Measurements from ENCODE around the gene TMEM218. TPM values are rescaled to one million over a fixed set of nuclear protein-coding genes. Genes with fewer than 3 reads are reported as not detected.

TMEM218 gene
- total and polyA plus RNA-seq, 3 donors from 2014 or later, result 15.1 to 17.7 (median 17.2) TPM

DNA sequence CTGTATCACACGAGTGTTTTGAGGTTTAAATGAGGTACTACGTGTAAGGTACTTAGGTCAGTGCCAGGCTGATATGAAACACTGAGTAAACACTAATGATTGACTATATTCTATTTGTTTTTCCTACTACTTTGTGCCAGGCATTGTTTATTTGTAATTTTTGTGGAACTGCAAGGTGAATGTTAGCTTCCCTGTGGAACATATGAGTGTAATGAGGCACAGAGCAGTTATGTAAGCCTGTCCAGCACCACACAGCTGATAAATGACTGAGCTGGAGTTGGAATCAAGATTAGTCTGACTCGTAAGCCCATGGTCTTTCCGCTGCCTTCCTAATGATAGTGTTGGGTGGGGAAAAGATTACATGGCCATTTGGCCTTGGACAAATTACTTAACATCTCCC is 42.4 kb downstream of the TMEM218 start:
- Histone ChIP-seq H3K27ac (no peak overlapping the region), H3K4me1 (no peaks in the 10 kb centered on the region), H3K9me3 (no peaks in the 10 kb centered on the region), H3K36me3 (ENCODE audit: low read depth, missing control alignments) (no peaks in the 10 kb centered on the region), H3K4me3 (no peak overlapping the region), H3K27me3 (no peaks in the 10 kb centered on the region)
- DNase-seq, result no peak
- no peak for TF ChIP-seq POLR2A (IDR thresholded peaks at IDR 0.05)
- TF ChIP-seq, protein P1, sequence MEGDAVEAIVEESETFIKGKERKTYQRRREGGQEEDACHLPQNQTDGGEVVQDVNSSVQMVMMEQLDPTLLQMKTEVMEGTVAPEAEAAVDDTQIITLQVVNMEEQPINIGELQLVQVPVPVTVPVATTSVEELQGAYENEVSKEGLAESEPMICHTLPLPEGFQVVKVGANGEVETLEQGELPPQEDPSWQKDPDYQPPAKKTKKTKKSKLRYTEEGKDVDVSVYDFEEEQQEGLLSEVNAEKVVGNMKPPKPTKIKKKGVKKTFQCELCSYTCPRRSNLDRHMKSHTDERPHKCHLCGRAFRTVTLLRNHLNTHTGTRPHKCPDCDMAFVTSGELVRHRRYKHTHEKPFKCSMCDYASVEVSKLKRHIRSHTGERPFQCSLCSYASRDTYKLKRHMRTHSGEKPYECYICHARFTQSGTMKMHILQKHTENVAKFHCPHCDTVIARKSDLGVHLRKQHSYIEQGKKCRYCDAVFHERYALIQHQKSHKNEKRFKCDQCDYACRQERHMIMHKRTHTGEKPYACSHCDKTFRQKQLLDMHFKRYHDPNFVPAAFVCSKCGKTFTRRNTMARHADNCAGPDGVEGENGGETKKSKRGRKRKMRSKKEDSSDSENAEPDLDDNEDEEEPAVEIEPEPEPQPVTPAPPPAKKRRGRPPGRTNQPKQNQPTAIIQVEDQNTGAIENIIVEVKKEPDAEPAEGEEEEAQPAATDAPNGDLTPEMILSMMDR (IDR thresholded peaks at IDR 0.05), result no peak
- intact Hi-C loops (cut with DNase I; ENCODE audit: low total_unique reads), result no loop called here
- 82 to 87% methylated on average over 4 of the region's 4 CpGs for WGBS, 2 donors

DNA sequence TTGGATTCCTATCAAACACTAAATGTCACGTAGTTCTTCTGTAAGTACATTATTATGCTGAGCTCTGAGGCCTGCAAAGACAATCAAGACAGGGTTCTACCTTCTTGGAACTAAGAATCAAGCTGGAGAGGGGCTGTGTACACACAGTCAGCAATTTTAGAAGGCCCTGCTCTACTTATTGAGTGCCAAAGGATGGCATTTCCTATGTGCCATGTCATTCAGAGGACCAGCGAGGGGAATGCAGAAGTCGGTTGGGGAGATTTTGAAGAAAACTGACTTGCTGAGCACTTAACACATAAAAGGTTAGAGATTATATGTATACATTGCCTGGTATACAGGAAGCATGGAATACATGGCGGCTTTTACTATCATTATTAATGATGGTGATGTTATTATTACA is 43.1 kb downstream of the TMEM218 start:
- TF ChIP-seq, protein P1 (IDR thresholded peaks at IDR 0.05), result no peak
- TF ChIP-seq POLR2A (IDR thresholded peaks at IDR 0.05), result no peak
- DNase-seq, result no peak
- Histone ChIP-seq H3K36me3 (ENCODE audit: low read depth, missing control alignments) (no peaks in the 10 kb centered on the region), H3K27ac (no peak overlapping the region), H3K4me3 (no peak overlapping the region), H3K27me3 (no peaks in the 10 kb centered on the region), H3K4me1 (peaks cover 4% of the 10 kb centered on the region), H3K9me3 (no peaks in the 10 kb centered on the region)
- intact Hi-C loops (cut with DNase I; ENCODE audit: low total_unique reads), result no loop called here
- 91 to 94% methylated on average over 4 of the region's 4 CpGs for WGBS, 2 donors

- Histone ChIP-seq H3K4me1 (peaks cover 4% of the 10 kb centered on the region), H3K27me3 (no peaks in the 10 kb centered on the region), H3K9me3 (no peaks in the 10 kb centered on the region), H3K4me3 (no peak overlapping the region), H3K36me3 (ENCODE audit: low read depth, missing control alignments) (no peaks in the 10 kb centered on the region), H3K27ac (no peak overlapping the region)
- no peak for TF ChIP-seq POLR2A (IDR thresholded peaks at IDR 0.05)
- TF ChIP-seq, protein P1 (IDR thresholded peaks at IDR 0.05), result no peak
- WGBS, 2 donors, result 50 to 70% methylated on average over 7 of the region's 7 CpGs
- intact Hi-C loops (cut with DNase I; ENCODE audit: low total_unique reads), result no loop called here
- DNase-seq, result no peak
Measured at GRCh38 chr11:125064070-125064469, 47.4 kb downstream of the TMEM218 start.

DNA sequence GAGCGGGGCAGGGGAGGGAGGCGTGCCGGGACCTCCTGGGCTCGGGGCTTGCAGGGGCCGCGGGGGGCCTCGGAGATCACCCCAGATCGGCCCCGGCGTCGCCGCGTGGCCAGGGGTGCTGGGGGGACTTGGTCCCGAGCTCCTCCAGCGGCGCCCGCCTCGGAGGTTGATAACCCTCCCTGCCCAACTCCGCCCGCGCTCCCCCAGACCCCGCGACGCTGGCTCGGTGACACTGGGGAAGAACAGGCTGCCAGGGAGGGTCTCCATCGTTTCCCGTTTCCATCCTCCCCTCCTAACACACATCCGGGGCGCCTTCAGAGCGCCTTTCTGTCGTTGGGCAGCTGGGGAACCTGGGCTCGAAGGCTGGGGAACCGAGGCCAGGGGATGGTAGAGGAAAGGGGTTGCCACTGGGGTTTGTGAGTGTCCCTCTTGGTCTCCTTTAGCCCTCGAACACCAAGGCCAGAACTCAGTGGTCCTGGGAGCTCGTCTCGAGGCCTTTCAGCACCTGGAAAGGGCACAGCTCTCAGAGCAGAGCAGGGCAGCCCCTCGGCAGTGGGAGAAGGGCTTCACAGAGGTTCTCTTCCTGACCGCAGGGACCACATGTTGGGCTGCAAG is 47.9 kb downstream of the TMEM218 start:
- H3K36me3 ChIP-seq (ENCODE audit: low read depth, missing control alignments), result no peaks in the 10 kb centered on the region
- DNase-seq, result no peak
- no peaks in the 10 kb centered on the region for H3K27me3 ChIP-seq
- peaks cover 4% of the 10 kb centered on the region for H3K4me1 ChIP-seq
- intact Hi-C loops (cut with DNase I; ENCODE audit: low total_unique reads), result no loop called here
- WGBS, 2 donors, result 3 to 33% methylated on average over 3 to 37 of the region's 38 CpGs
- peak overlapping the region; percentile 55 to 57 for H3K4me3 ChIP-seq
- H3K27ac ChIP-seq, result peak overlapping the region; percentile 3 to 31
- H3K9me3 ChIP-seq, result no peaks in the 10 kb centered on the region
- TF ChIP-seq, protein P1 (IDR thresholded peaks at IDR 0.05), result no peak
- no peak for TF ChIP-seq POLR2A (IDR thresholded peaks at IDR 0.05)

GRCh38 chr11:125062931-125063428 is 48.4 kb downstream of the TMEM218 start, which contains the start of gene SLC37A2:
TSS of gene SLC37A2 (plus strand) at chr11:125063305. CDS start at chr11:125063368, 63 bp downstream.
- Histone ChIP-seq H3K36me3 (ENCODE audit: low read depth, missing control alignments) (no peaks in the 10 kb centered on the region), H3K9me3 (no peaks in the 10 kb centered on the region), H3K4me3 (peak within 1 kb of the TSS; percentile 55 to 57), H3K27me3 (no peaks in the 10 kb centered on the region), H3K4me1 (peaks cover 4% of the 10 kb centered on the region), H3K27ac (peak within 1 kb of the TSS; percentile 3 to 31)
- intact Hi-C loops (cut with DNase I; ENCODE audit: low total_unique reads), result no loop called here
- WGBS, 2 donors, result 0 to 1% methylated on average over 12 to 17 of the region's 46 CpGs
- no peak for TF ChIP-seq POLR2A (IDR thresholded peaks at IDR 0.05)
- TF ChIP-seq, protein P1 (IDR thresholded peaks at IDR 0.05), result peak in 2 of 3 experiments; percentile 11 to 13
- peak; percentile 56 for DNase-seq
